LHCN-M2 (cell line): ENCODE measurements around the gene PLEKHG3. TPM values are rescaled to one million over a fixed set of nuclear protein-coding genes. Genes with fewer than 3 reads are reported as not detected.

Experiments
- DNase-seq: peaks from one replicate; pipeline ENCODE4 v3.0.0-alpha.2; 2012; ENCODE audit warnings: low read depth
- total RNA-seq: library from RNA; depleted of rRNA; stranded (reverse); fragments of >200 nt; gene quantifications from 2 replicates; pipeline ENCODE4 v1.2.3, GENCODE V29; 2014; rRNA removed

The PLEKHG3 gene
- total RNA-seq, 1 experiment from 2014 or later, result 6.0 TPM

DNA sequence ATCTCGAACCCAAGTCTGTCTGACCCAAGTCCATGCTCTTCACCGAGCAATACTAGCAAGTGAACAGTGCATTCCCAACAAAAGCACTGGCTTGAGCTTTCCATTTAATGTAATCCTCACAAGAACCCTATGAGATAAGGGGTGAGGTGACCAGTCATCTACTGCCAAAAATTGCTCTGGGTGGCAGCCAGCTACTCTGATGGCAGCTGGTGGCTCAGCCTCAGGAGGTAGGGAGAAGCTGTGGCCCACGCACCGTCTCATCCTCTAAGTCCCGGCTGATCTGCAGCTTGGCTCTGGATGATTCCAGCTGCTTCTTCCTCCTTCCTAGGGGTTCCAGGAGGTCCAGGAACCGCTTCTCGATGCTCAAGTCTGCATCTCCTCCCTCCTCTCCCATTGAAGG is 75.2 kb downstream of the PLEKHG3 start:
- no peak for DNase-seq

- no peak for DNase-seq
Observed at GRCh38 chr14:64782196-64782595, 78.0 kb downstream of the PLEKHG3 start.

- no peak for DNase-seq
Observed at GRCh38 chr14:64784006-64784405, 79.8 kb downstream of the PLEKHG3 start.

DNA sequence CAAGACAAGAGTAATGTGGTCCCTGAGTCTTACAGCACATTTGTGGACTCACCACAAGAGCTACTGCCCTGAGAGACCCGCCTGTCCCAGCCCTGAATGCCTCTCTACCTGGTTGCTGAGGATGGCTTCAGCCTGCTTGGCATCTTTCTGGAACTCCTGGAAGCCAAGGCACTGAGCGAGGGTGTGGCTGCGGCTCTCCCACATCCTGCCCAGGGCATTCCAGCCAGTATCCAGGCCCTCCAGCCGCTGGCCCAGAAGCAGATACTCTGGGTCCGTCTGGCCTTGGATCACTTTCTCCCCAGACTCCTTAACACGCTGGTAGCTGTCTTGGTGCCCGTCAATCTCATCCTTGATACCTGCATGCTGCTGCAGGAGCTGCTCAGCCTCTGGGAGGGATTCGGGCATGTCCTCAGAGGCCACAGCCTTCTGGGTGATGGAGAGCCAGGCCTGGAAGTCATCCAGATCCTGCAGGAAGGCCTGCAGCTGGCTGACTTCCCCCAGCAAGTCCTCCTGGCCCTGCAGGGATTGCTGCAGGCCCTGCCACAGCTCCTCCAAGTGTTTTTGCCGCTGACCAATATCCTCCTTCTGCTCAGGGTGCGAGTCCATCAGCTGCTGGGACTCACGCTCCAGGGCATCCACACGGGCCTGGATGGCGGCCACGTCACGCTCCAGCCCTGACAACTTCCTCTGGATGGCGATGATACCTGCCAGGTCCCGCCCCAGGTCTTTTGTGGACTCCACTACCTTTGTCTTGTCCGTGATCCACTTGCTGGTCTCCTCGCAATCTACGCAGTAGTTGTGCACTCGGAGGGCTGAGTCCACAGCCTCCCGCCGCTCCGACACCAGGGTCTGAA is 82.3 kb downstream of the PLEKHG3 start:
- no peak for DNase-seq

DNA sequence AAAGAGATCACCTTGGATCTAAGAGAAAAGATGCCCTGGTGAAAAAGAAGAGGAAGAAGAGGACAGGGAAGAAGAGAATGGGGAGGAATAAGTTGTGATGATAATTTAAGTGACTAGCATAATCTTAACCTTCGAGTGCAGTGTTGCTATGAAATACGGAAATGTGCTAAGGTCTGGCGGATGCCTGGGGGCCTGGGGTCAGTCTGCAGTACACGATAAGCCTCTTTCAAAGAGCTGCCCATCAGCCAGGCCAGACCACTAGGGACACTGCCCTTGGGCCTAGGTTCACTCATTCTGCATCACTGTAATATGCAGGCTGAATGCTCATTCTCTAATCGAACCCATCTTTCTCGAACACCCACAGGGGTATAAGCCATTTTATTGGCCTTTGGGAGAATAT is 83.4 kb downstream of the PLEKHG3 start:
- DNase-seq, result no peak

- peak; percentile 88 for DNase-seq
Observed at GRCh38 chr14:64788706-64789105, 84.5 kb downstream of the PLEKHG3 start.

- DNase-seq, result no peak
Observed at GRCh38 chr14:64789696-64790095, 85.5 kb downstream of the PLEKHG3 start.

DNA sequence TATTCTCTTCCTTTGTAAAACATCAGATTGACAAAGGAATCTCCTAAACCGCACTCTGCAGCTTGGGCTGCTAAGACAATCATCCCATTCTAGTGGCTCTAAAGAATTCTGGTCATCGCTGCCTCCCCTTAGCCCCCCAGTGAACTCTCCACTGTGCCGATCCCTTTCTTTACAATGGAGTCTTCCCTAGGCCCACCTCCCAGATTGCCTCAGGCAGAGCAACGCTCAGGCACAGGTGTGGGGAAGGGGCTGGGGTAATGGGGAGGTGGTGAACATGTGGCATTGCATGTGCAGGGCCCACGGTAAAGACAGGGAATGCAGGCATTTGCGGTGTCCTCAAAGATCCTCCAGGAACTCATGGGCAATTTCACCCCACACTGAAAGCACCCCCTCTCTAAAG is 86.3 kb downstream of the PLEKHG3 start:
- DNase-seq, result no peak

DNA sequence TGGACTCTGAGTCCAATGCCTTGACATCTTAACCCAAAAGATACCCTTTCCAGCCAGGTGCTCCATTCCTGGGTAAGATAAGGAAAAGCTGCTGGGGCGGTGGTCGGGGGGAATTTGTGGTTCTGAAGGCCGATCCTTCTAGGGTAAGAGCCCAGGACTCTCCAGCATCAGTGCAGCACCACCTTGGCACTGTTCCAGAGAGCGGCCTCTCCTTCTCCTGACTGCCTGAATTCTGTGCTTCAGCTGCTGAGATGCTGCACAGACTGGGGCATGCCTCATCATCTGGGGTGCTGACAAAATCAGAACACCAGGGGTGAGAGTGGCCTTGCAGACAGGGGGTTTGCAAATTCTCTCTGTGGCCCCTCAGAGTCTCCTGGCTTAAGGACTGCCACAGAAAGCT is 88.0 kb downstream of the PLEKHG3 start:
- DNase-seq, result no peak

DNA sequence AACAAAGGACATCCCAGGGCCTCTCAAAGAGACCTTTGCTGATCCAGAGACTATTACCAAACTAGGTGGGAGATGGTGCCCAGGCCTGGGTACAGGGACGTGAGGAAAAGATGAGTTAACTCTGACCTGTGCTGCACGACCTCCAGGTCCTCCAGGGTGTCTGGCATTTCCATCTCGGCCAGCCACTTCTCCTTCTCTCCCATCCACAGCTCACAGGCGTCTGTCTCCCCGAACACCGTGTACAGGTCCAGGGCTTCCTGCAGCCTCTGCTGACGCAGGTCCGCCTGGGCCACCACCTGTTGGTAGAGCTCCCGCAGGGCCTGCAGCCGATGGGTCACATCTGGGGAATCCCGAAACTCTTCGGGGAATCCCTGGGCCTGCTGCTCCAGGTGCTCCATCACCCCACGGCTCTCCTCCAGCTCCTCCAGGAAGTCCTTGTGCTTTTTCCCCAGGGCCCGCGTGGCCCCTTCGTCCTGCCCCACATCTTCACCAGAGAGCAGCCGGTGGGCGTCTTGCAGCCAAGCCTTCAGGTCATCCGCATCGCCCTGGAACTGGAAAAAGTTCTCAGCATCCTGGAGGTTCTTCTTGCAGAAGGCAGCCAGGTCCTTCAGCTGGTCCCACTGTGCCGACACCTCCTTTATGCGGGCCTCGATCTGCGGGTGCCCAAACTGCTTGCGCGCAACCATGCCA is 88.8 kb downstream of the PLEKHG3 start:
- DNase-seq, result no peak

GRCh38 chr14:64795211-64795610 is 91.0 kb downstream of the PLEKHG3 start:
- DNase-seq, result no peak

DNA sequence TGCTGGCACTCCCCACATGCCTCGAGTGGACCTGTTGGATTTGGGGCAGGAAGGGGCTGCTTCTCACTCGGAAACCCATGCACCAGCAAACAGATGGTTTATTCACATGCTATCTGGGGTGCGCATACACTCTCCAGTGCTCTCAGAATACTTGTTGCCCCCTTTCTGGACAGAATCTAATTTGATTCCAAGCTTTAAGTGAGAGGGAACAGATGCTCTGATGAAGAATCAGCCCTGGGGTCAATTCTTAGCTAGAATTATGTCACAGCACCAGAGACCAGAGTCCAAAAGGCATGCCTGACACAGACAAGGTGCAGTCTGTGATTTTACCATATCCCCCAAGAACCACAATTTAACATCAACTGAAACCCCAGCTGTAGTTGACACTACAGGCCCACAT is 91.7 kb downstream of the PLEKHG3 start:
- DNase-seq, result no peak

GRCh38 chr14:64796369-64796768 is 92.1 kb downstream of the PLEKHG3 start:
- DNase-seq, result no peak

DNA sequence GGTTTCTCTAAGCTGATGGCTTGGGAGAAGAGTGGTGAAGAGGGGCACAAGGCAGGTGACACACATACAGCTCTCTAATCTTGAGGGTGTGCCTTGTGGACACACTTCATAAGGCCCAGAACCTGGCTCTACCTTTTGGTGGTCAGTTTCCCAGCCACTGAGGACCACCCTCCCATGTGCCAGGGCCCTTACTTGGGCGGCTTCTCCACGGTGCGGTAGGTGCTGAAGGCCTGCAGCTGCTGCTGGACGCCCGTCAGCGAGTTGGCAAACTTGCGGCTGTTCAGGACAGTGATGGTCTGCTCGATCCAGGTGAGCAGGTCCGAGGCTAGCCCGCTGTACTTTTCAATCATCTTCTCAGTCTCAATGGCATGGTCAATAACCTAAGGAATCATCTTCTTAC is 95.3 kb downstream of the PLEKHG3 start:
- no peak for DNase-seq

Other genes starting within 250 kb of the PLEKHG3 start
- gene AKAP5, start 238.9 kb upstream of the PLEKHG3 start, total RNA-seq, result 0.13 and 0.40 TPM in 2 replicates
- gene ZBTB25, start 200.6 kb upstream of the PLEKHG3 start, total RNA-seq, result 4.8 and 7.0 TPM in 2 replicates
- gene ZBTB1, start 199.7 kb upstream of the PLEKHG3 start, total RNA-seq, result 51.2 and 54.2 TPM in 2 replicates
- gene HSPA2, start 163.7 kb upstream of the PLEKHG3 start, total RNA-seq, result 16.7 TPM in 2 replicates
- 0.58 and 1.1 TPM in 2 replicates for gene PPP1R36, start 154.5 kb upstream of the PLEKHG3 start, total RNA-seq
- not detected in 2 replicates for gene SPTB, start 175.5 kb downstream of the PLEKHG3 start, total RNA-seq
- gene CHURC1, start 210.0 kb downstream of the PLEKHG3 start, total RNA-seq, result 52.8 and 55.4 TPM in 2 replicates
- gene GPX2, start 238.3 kb downstream of the PLEKHG3 start, total RNA-seq, result not detected in 2 replicates